Measurements from ENCODE around the gene STAB1. TPM values are rescaled to one million over a fixed set of nuclear protein-coding genes. Genes with fewer than 3 reads are reported as not detected.

STAB1 gene
- polyA plus RNA-seq, 1 donor (not counting 4 experiments of a cell fraction or from before 2014, with no cell fraction given): not detected

DNA sequence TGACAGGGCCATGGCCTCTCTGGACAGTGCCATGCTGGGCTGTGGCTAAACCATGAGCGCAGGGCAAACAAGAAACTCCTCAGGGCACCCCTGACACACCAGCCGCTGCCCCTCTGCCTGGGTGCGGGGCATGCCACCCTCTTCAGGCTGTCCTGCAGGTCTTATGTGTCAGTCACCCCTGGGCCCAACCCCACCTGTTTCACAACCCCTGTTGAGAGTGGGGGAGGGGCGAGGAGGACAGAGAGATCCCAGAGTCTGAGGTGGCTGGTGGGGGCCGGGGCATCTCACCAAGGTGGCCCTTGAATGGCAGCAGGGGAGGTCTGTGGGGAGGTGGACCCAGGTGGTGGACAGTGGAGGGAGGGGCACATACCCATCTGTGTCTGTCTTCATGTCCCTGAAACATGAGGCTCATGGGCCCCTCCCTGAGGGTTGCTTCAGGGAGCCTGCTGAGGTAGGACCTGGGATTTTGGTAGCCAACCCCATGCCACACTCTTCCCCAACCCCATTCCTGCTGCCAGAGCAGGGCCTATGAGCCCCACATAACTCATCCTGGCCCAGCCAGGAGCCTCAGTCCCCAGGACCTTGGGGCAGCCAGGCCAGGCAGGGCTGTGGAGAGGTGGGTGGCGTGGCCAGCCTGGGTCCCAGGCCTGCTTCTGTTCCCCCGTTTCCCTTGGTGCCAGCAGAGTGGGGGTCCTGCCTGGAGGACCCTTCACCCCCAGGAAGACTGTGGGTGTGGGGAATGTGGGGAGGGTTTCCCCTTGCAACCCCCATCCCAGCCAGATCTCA lies 1.7 kb upstream of the STAB1 start:
- H3K79me2 ChIP-seq (ENCODE audit: control insufficient read depth, insufficient read depth, low read length): peaks cover 3% of the 10 kb centered on the region
- no peaks in the 10 kb centered on the region for H3K27me3 ChIP-seq (ENCODE audit: control insufficient read depth, extremely low read depth, insufficient read depth, low read length)
- no peak overlapping the region for H3K27ac ChIP-seq (ENCODE audit: control insufficient read depth, insufficient read depth, low read length)
- no peak overlapping the region for H3K4me2 ChIP-seq (ENCODE audit: control insufficient read depth, extremely low read depth, insufficient read depth, low read depth, low read length)
- no peaks in the 10 kb centered on the region for H3K9me3 ChIP-seq (ENCODE audit: control insufficient read depth, low read depth, low read length)
- dilution Hi-C loops (cut with MboI; ENCODE audit: extremely low pct_ligation_motif_present, low sequenced_read_pairs): no loop called here
- H3K36me3 ChIP-seq (ENCODE audit: control insufficient read depth in 2 of 2, extremely low read depth in 1 of 2, insufficient read depth in 2 of 2, low read length in 2 of 2): peaks cover 17 to 38% of the 10 kb centered on the region in 2 experiments
- H3K4me1 ChIP-seq (ENCODE audit: control insufficient read depth, extremely low read depth, insufficient read depth, low read length): no peaks in the 10 kb centered on the region
- H2AFZ ChIP-seq (ENCODE audit: control insufficient read depth, low read length): no peak overlapping the region
- FAIRE-seq: no peak
- H3K9me1 ChIP-seq (ENCODE audit: control insufficient read depth, extremely low read depth, insufficient read depth, low read length): no peaks in the 10 kb centered on the region
- TF ChIP-seq, protein P1, sequence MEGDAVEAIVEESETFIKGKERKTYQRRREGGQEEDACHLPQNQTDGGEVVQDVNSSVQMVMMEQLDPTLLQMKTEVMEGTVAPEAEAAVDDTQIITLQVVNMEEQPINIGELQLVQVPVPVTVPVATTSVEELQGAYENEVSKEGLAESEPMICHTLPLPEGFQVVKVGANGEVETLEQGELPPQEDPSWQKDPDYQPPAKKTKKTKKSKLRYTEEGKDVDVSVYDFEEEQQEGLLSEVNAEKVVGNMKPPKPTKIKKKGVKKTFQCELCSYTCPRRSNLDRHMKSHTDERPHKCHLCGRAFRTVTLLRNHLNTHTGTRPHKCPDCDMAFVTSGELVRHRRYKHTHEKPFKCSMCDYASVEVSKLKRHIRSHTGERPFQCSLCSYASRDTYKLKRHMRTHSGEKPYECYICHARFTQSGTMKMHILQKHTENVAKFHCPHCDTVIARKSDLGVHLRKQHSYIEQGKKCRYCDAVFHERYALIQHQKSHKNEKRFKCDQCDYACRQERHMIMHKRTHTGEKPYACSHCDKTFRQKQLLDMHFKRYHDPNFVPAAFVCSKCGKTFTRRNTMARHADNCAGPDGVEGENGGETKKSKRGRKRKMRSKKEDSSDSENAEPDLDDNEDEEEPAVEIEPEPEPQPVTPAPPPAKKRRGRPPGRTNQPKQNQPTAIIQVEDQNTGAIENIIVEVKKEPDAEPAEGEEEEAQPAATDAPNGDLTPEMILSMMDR (optimal IDR thresholded peaks at IDR 0.05 in 1 of 3, IDR thresholded peaks at IDR 0.05 in 1 of 3, conservative IDR thresholded peaks at IDR 0.05 in 1 of 3; ENCODE audit: extremely low read depth in 1 of 3, insufficient read depth in 2 of 3, low read length in 3 of 3): no peak
- no peak for TF ChIP-seq EZH2 (IDR thresholded peaks at IDR 0.05; ENCODE audit: low read length)
- H3K9ac ChIP-seq (ENCODE audit: control insufficient read depth, extremely low read depth, insufficient read depth, low read length): no peak overlapping the region
- DNase-seq (ENCODE audit: low read depth, low spot score): no peak
- H4K20me1 ChIP-seq (ENCODE audit: control insufficient read depth, extremely low read depth, insufficient read depth, low read length): peaks cover 3% of the 10 kb centered on the region
- H3K4me3 ChIP-seq (ENCODE audit: control insufficient read depth in 2 of 3, extremely low read depth in 1 of 3, insufficient read depth in 2 of 3, low read depth in 1 of 3, low read length in 3 of 3): no peak overlapping the region

DNA sequence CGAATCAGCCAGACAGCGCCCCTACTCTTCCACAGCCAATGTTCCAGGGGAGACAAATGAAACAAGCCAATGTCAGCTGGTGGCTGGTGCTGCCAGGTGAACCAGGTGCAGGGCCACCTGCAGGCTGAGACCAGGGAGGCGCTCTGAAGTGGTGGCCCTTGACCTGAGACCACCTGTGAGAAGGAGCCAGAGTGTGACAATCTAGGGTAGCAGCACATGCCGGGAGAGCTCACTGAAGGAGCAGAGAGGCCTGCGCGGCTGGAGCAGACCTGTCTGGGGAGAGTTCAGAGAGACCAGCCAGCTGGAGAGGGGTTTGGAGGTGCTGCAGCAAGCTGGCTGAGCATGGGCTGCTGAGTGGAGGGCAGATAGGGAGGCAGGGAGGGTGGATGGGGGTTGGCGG lies 693 bp upstream of the STAB1 start:
- H3K36me3 ChIP-seq (ENCODE audit: control insufficient read depth in 2 of 2, extremely low read depth in 1 of 2, insufficient read depth in 2 of 2, low read length in 2 of 2): peaks cover 16 to 33% of the 10 kb centered on the region in 2 experiments
- dilution Hi-C loops (cut with MboI; ENCODE audit: extremely low pct_ligation_motif_present, low sequenced_read_pairs): no loop called here
- H4K20me1 ChIP-seq (ENCODE audit: control insufficient read depth, extremely low read depth, insufficient read depth, low read length): peaks cover 3% of the 10 kb centered on the region
- no peaks in the 10 kb centered on the region for H3K27me3 ChIP-seq (ENCODE audit: control insufficient read depth, extremely low read depth, insufficient read depth, low read length)
- no peaks in the 10 kb centered on the region for H3K9me1 ChIP-seq (ENCODE audit: control insufficient read depth, extremely low read depth, insufficient read depth, low read length)
- no peak overlapping the region for H3K4me3 ChIP-seq (ENCODE audit: control insufficient read depth in 2 of 3, extremely low read depth in 1 of 3, insufficient read depth in 2 of 3, low read depth in 1 of 3, low read length in 3 of 3)
- DNase-seq (ENCODE audit: low read depth, low spot score) (no peak), FAIRE-seq (no peak)
- no peak overlapping the region for H3K9ac ChIP-seq (ENCODE audit: control insufficient read depth, extremely low read depth, insufficient read depth, low read length)
- no peaks in the 10 kb centered on the region for H3K9me3 ChIP-seq (ENCODE audit: control insufficient read depth, low read depth, low read length)
- peaks cover 3% of the 10 kb centered on the region for H3K79me2 ChIP-seq (ENCODE audit: control insufficient read depth, insufficient read depth, low read length)
- no peak overlapping the region for H3K27ac ChIP-seq (ENCODE audit: control insufficient read depth, insufficient read depth, low read length)
- no peak for TF ChIP-seq EZH2 (IDR thresholded peaks at IDR 0.05; ENCODE audit: low read length)
- TF ChIP-seq, protein P1 (optimal IDR thresholded peaks at IDR 0.05 in 1 of 3, IDR thresholded peaks at IDR 0.05 in 1 of 3, conservative IDR thresholded peaks at IDR 0.05 in 1 of 3; ENCODE audit: extremely low read depth in 1 of 3, insufficient read depth in 2 of 3, low read length in 3 of 3): no peak
- no peak overlapping the region for H2AFZ ChIP-seq (ENCODE audit: control insufficient read depth, low read length)
- no peak overlapping the region for H3K4me2 ChIP-seq (ENCODE audit: control insufficient read depth, extremely low read depth, insufficient read depth, low read depth, low read length)
- H3K4me1 ChIP-seq (ENCODE audit: control insufficient read depth, extremely low read depth, insufficient read depth, low read length): no peaks in the 10 kb centered on the region
